Keratinocyte (primary cell): ENCODE results near the gene LHCGR. TPM values are rescaled to one million over a fixed set of nuclear protein-coding genes. Genes with fewer than 3 reads are reported as not detected.

ENCODE experiments used
- DNase-seq: peaks from one replicate; pipeline ENCODE4 v3.0.0-alpha.2; 2011; ENCODE audit warnings: low read depth, missing footprints, low spot score
- FAIRE-seq: peaks from 2 replicates; lab custom pipeline; 2011; peaks lifted over from hg19 to GRCh38; lab: Jason Lieb, UNC
- H2AFZ ChIP-seq: 2 replicates; pipeline ENCODE4 v1.6.0; 2012; ENCODE audit warnings: low read length, control low read depth, inconsistent platforms; ENCODE audit not compliant: control insufficient read depth
- H3K27ac ChIP-seq: 2 replicates; pipeline ENCODE4 v1.5.1; 2011; ENCODE audit warnings: low read length; ENCODE audit not compliant: control insufficient read depth, insufficient read depth
- H3K27me3 ChIP-seq: 3 replicates; pipeline ENCODE4 v1.6.0; 2011; ENCODE audit warnings: low read length; ENCODE audit not compliant: control insufficient read depth, insufficient read depth; ENCODE audit errors: extremely low read depth
- H3K36me3 ChIP-seq, 2 experiments: 2 replicates in 1 of 2; 3 replicates in 1 of 2; pipeline ENCODE4 v1.5.1; 2011; ENCODE audit warnings: low read length in 2 of 2, mild to moderate bottlenecking in 1 of 2; ENCODE audit not compliant: control insufficient read depth in 2 of 2, insufficient read depth in 2 of 2; ENCODE audit errors: extremely low read depth in 1 of 2
- H3K4me1 ChIP-seq: 3 replicates; pipeline ENCODE4 v1.5.1; 2011; ENCODE audit warnings: low read length; ENCODE audit not compliant: control insufficient read depth, insufficient read depth; ENCODE audit errors: extremely low read depth
- H3K4me2 ChIP-seq: 3 replicates; pipeline ENCODE4 v1.6.0; 2011; ENCODE audit warnings: low read depth, low read length; ENCODE audit not compliant: control insufficient read depth, insufficient read depth; ENCODE audit errors: extremely low read depth
- H3K4me3 ChIP-seq, 3 experiments: fragments of 200-600 bp in 1 of 3; sonication (generic) in 1 of 3; 2 replicates in 2 of 3; 3 replicates in 1 of 3; pipeline ENCODE4 v1.5.1; 2011 to 2016; ENCODE audit warnings: low read length in 3 of 3, mild to moderate bottlenecking in 3 of 3, control low read depth in 2 of 3, inconsistent platforms in 1 of 3, low read depth in 1 of 3, mixed read lengths in 1 of 3, mixed run types in 1 of 3, moderate library complexity in 1 of 3; ENCODE audit not compliant: control insufficient read depth in 2 of 3, insufficient read depth in 2 of 3; ENCODE audit errors: extremely low read depth in 1 of 3
- H3K79me2 ChIP-seq: 2 replicates; pipeline ENCODE4 v1.6.0; 2012; ENCODE audit warnings: low read length; ENCODE audit not compliant: control insufficient read depth, insufficient read depth
- H3K9ac ChIP-seq: 3 replicates; pipeline ENCODE4 v1.6.0; 2011; ENCODE audit warnings: low read length; ENCODE audit not compliant: control insufficient read depth, insufficient read depth; ENCODE audit errors: extremely low read depth
- H3K9me1 ChIP-seq: 3 replicates; pipeline ENCODE4 v1.6.0; 2011; ENCODE audit warnings: low read length; ENCODE audit not compliant: control insufficient read depth, insufficient read depth; ENCODE audit errors: extremely low read depth
- H3K9me3 ChIP-seq: 2 replicates; pipeline ENCODE4 v1.5.1; 2012; ENCODE audit warnings: low read depth, low read length; ENCODE audit not compliant: control insufficient read depth
- H4K20me1 ChIP-seq: 3 replicates; pipeline ENCODE4 v1.6.0; 2011; ENCODE audit warnings: low read length; ENCODE audit not compliant: control insufficient read depth, insufficient read depth; ENCODE audit errors: extremely low read depth
- EZH2 ChIP-seq: IDR thresholded peaks from one replicate; pipeline ENCODE4 v1.6.1; 2012; ENCODE audit warnings: inconsistent platforms, mild to moderate bottlenecking, low read length, moderate library complexity
- dilution Hi-C: fragments of 300-500 bp; cut with MboI; formaldehyde crosslinking; loops from one replicate; pipeline ENCODE4 v1.7.0; 2020; ENCODE audit warnings: low sequenced_read_pairs; ENCODE audit not compliant: extremely low pct_ligation_motif_present
- polyA plus RNA-seq, 5 experiments: library from polyadenylated mRNA; depleted of rRNA in 3 of 5; stranded (reverse) in 3 of 5; stranded (forward) in 1 of 5; unstranded in 1 of 5; fragments of >200 nt; gene quantifications; 1 replicate in 1 of 5; 2 replicates in 3 of 5; 3 replicates in 1 of 5; pipeline versions ENCODE4 v1.2.1 to v1.2.3, GENCODE V29; 2011 to 2012; ENCODE audit warnings: missing spikeins in 2 of 5, low read depth in 1 of 5, low replicate concordance in 1 of 5
- TF ChIP-seq, protein P1 (sequence below), 3 experiments: IDR thresholded peaks in 1 of 3; conservative IDR thresholded peaks in 1 of 3; optimal IDR thresholded peaks in 1 of 3; 2 replicates in 2 of 3; 3 replicates in 1 of 3; pipeline versions ENCODE3 to v1.5.1; 2011; ENCODE audit warnings: low read length in 3 of 3, mild to moderate bottlenecking in 3 of 3, moderate library complexity in 2 of 3, control low read depth in 1 of 3, inconsistent platforms in 1 of 3; ENCODE audit not compliant: insufficient read depth in 2 of 3; ENCODE audit errors: extremely low read depth in 1 of 3

LHCGR gene
- polyA plus RNA-seq, 1 donor (not counting 4 experiments of a cell fraction or from before 2014, with no cell fraction given) = not detected

- Histone ChIP-seq H3K36me3 (no peaks in the 10 kb centered on the region), H3K27me3 (no peaks in the 10 kb centered on the region), H3K27ac (no peak overlapping the region), H3K79me2 (no peaks in the 10 kb centered on the region), H3K9ac (no peak overlapping the region), H3K9me3 (no peaks in the 10 kb centered on the region), H3K4me1 (peaks cover 5% of the 10 kb centered on the region), H3K4me2 (peak overlapping the region; percentile 10), H3K9me1 (no peaks in the 10 kb centered on the region), H3K4me3 (no peak overlapping the region), H4K20me1 (no peaks in the 10 kb centered on the region), H2AFZ (no peak overlapping the region)
- DNase-seq (peak; percentile 23), FAIRE-seq (peak; percentile 9)
- dilution Hi-C loops = no loop called here
- no peak for TF ChIP-seq EZH2
- TF ChIP-seq, protein P1, sequence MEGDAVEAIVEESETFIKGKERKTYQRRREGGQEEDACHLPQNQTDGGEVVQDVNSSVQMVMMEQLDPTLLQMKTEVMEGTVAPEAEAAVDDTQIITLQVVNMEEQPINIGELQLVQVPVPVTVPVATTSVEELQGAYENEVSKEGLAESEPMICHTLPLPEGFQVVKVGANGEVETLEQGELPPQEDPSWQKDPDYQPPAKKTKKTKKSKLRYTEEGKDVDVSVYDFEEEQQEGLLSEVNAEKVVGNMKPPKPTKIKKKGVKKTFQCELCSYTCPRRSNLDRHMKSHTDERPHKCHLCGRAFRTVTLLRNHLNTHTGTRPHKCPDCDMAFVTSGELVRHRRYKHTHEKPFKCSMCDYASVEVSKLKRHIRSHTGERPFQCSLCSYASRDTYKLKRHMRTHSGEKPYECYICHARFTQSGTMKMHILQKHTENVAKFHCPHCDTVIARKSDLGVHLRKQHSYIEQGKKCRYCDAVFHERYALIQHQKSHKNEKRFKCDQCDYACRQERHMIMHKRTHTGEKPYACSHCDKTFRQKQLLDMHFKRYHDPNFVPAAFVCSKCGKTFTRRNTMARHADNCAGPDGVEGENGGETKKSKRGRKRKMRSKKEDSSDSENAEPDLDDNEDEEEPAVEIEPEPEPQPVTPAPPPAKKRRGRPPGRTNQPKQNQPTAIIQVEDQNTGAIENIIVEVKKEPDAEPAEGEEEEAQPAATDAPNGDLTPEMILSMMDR (optimal IDR thresholded peaks at IDR 0.05 in 1 of 3, IDR thresholded peaks at IDR 0.05 in 1 of 3, conservative IDR thresholded peaks at IDR 0.05 in 1 of 3; ENCODE audit: extremely low read depth in 1 of 3, insufficient read depth in 2 of 3, low read length in 3 of 3) = no peak
Observed at GRCh38 chr2:48693645-48694044, 61.9 kb downstream of the LHCGR start.

DNA sequence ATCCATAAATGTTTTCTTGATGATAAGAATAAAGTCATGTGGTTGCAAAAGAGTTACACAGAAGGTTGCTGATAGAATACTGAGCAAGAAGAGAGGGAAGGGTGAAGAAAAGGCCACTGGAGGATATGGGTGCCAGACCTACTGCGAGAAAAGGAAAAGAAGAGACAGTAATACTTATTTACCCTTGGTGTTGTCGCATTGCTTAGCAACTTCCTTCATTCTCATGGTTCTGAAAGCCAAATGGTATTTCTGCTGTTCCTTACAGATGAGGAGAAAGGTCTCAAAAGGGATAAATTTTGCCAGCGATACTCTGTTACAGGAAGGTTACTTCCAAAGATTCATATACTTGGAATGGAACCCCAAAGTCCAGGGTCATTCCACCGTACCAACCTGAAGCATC lies 62.5 kb downstream of the LHCGR start:
- Histone ChIP-seq H3K27me3 (no peaks in the 10 kb centered on the region), H2AFZ (no peak overlapping the region), H3K27ac (no peak overlapping the region), H3K79me2 (no peaks in the 10 kb centered on the region), H3K4me1 (peaks cover 5% of the 10 kb centered on the region), H3K9ac (no peak overlapping the region), H3K9me1 (no peaks in the 10 kb centered on the region), H3K4me3 (no peak overlapping the region), H3K4me2 (no peak overlapping the region), H4K20me1 (no peaks in the 10 kb centered on the region), H3K9me3 (no peaks in the 10 kb centered on the region), H3K36me3 (no peaks in the 10 kb centered on the region)
- dilution Hi-C loops = no loop called here
- TF ChIP-seq, protein P1 (optimal IDR thresholded peaks at IDR 0.05 in 1 of 3, IDR thresholded peaks at IDR 0.05 in 1 of 3, conservative IDR thresholded peaks at IDR 0.05 in 1 of 3; ENCODE audit: extremely low read depth in 1 of 3, insufficient read depth in 2 of 3, low read length in 3 of 3) = no peak
- TF ChIP-seq EZH2 = no peak
- FAIRE-seq = no peak
- DNase-seq = no peak
